K562 (cell line): ENCODE measurements around the gene IGSF23. TPM values are rescaled to one million over a fixed set of nuclear protein-coding genes. Genes with fewer than 3 reads are reported as not detected.

Experiments
- REST ChIP-seq, 2 experiments: fragments of 450-650 bp; formaldehyde crosslinking in 1 of 2; IDR thresholded peaks; 2 replicates each; pipeline versions ENCODE4 v1.4.0 to v1.6.1; 2014 to 2020; ENCODE audit warnings: mild to moderate bottlenecking in 2 of 2, borderline replicate concordance in 1 of 2, low read depth in 1 of 2
- polyA plus RNA-seq, 8 experiments: library from polyadenylated mRNA; depleted of rRNA in 4 of 8; stranded (reverse) in 5 of 8; unstranded in 3 of 8; fragments of >200 nt; fragmentation: Nextera tagmentation in 2 of 8; fragmentation: Illumina TruSeq in 1 of 8; extraction: Ambion mirVana in 2 of 8; extraction: Trizol in 1 of 8; gene quantifications; 2 replicates each; pipeline versions ENCODE4 v1.2.1 to v1.2.3, GENCODE V29; 2011 to 2014; ENCODE audit warnings: inconsistent platforms in 1 of 8, missing spikeins in 1 of 8
- total RNA-seq, 7 experiments: library from RNA; depleted of rRNA in 6 of 7; stranded (reverse); fragments of >200 nt in 6 of 7; fragmentation: Illumina TruSeq in 2 of 7; extraction: Trizol in 2 of 7; gene quantifications; 2 replicates each; pipeline versions ENCODE4 v1.2.1 to v1.2.3, GENCODE V29; 2011 to 2021; ENCODE audit warnings: low replicate concordance in 1 of 7

The IGSF23 gene
- total and polyA plus RNA-seq, 9 of the 15 experiments (the other 6 are each of a cell fraction or from before 2014, with no cell fraction given): not detected

GRCh38 chr19:44576843-44577565, 36.4 kb upstream of the IGSF23 start (continued):
- peak; percentile 78; the same call in 1 of the 2 replicates for TF ChIP-seq REST (IDR thresholded peaks at IDR 0.05; ENCODE audit: borderline replicate concordance)
- TF ChIP-seq REST (CRISPR knock-in tag; IDR thresholded peaks at IDR 0.05; ENCODE audit: low read depth): no peak
